Upper lobe of left lung (tissue), 4 donors: ENCODE measurements around the gene CLPSL1.

Source experiments
- CTCF ChIP-seq, 6 experiments: fragments of 450-650 bp in 4 of 6; fragments of 200-600 bp in 2 of 6; sonication (generic) in 2 of 6; IDR thresholded peaks; one replicate each; pipeline ENCODE4 v1.5.1; 2016 to 2019; ENCODE audit warnings: antibody characterized with exemption in 6 of 6
- POLR2AphosphoS5 ChIP-seq, 2 donors: sonication (generic); formaldehyde crosslinking; IDR thresholded peaks; one replicate each; pipeline ENCODE4 v1.5.1; 2017; ENCODE audit warnings: antibody characterized with exemption in 2 of 2

DNA sequence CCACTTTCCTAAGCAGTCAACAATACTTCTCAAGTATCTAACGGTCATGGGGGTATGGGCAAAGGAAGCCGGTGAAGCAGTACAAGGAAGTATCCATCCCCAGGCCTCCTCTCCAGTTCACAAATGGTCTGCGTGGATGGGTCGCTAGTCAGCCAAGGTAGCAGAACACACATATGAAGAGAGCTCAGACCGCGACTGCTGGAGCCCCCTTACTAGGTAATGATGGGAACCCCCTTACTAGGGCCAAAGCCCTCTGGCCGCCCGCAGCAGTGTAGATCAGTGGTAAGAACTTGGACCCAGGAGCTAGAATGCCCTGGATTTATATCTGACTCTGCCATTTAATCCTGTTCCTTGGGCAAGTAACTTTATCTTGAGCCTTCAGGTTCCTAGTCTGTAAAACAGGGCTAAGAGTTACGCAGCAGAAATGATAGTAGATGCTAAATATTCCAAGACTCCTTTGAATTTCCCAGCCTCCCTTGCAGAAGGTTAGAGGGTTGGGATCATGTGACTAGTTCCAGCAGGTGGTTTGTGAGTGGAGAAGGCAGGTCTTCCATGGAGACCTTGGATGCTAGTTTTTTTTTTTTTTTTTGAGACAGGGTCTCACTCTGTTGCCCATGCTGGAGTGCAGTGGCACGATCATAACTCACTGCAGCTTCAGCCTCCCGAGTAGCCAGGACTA lies 6.6 kb upstream of the CLPSL1 start:
- TF ChIP-seq CTCF (IDR thresholded peaks at IDR 0.05) (no peak), POLR2AphosphoS5 (IDR thresholded peaks at IDR 0.05) (no peak)
